Upper lobe of left lung (tissue), 4 donors: ENCODE results near the gene AGBL1.

Experiments
- CTCF ChIP-seq, 6 experiments: fragments of 450-650 bp in 4 of 6; fragments of 200-600 bp in 2 of 6; sonication (generic) in 2 of 6; IDR thresholded peaks; one replicate each; pipeline ENCODE4 v1.5.1; 2016 to 2019; ENCODE audit warnings: antibody characterized with exemption in 6 of 6
- POLR2A ChIP-seq, 4 donors: fragments of 450-650 bp; IDR thresholded peaks; one replicate each; pipeline ENCODE4 v1.5.1; 2016 to 2017; ENCODE audit warnings: antibody characterized with exemption in 4 of 4, mild to moderate bottlenecking in 2 of 4

DNA sequence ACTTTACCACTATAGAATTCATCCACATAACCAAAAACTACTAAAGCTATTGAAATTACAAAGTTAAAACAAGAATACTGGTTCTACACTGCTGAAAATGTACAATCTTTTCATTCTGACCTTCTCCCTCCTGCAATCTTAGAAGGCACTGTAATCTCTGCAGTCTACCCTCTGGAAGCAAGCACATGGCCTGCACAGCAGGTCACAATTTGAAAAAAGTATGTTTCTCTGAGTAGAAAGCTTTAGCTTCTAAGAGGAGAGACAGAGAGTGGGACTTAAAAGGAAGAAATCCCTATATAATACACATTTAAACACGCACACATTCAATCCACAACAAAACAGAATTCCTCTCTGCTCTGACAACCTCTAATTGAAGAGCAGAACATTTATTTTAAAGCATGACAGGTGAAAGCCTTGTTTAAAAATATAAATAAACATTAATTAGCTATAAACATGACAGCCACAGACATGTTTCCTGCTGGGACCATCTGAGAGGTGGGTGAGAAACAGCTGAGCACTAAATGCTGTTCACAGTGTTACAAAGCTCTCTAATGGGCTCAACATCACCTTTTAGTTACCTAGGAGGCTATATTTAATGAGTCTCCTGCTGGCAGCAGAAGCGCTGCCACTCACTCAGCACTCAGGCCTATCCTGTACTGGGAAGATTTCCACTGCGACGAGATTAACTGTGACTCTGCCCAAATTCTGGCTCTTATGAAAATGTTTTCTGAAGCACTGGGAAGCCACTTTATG, 447.4 kb downstream of the AGBL1 start:
- no peak for TF ChIP-seq CTCF (IDR thresholded peaks at IDR 0.05)
- no peak for TF ChIP-seq POLR2A (IDR thresholded peaks at IDR 0.05)
